SH-SY5Y (cell line): ENCODE data around the gene SNRNP27.

ENCODE experiments used
- GATA2 ChIP-seq: IDR thresholded peaks from 2 replicates; pipeline ENCODE4 v1.6.1; 2011; ENCODE audit warnings: mild to moderate bottlenecking, low read depth, low read length
- GATA3 ChIP-seq: IDR thresholded peaks from 2 replicates; pipeline ENCODE4 v1.6.1; 2011; ENCODE audit warnings: low read depth, mild to moderate bottlenecking, low read length, moderate library complexity

DNA sequence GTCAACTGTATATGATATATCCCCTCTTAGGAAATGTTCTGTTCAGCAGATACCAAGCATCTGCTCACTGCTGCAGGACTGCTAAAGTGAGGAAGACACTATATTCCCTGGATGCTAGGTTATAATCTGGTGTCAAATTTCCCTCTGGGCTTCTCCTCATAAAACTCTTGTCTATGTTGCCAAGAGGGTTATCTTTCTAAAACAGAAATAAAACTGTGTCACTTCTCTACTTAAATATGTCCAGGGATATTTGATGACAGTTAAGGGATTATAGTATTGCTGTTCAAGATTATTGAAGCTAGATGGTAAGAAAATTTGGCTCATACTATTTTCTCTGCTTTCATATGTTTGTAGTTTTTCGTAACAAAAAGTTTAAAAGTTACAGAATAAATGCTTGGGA lies 30.5 kb upstream of the SNRNP27 start:
- TF ChIP-seq GATA3, result no peak
- TF ChIP-seq GATA2, result no peak
